Right kidney (tissue), 1 donor: Measurements from ENCODE around the gene SLBP.
"Not testable (repeated sequence)": the region's sequence is repeated elsewhere in the genome, so short reads cannot be mapped to it uniquely, and the experiment has no call there.

ENCODE experiments used
- DNase-seq: peaks from one replicate; pipeline ENCODE4 v3.0.0-alpha.2; 2016

SLBP gene

GRCh38 chr4:1676605-1677525 is 35.3 kb downstream of the SLBP start:
- no peak for DNase-seq

- DNase-seq, result no peak
Measured at GRCh38 chr4:1675802-1676137, 36.3 kb downstream of the SLBP start.

GRCh38 chr4:1675136-1675801 is 36.9 kb downstream of the SLBP start:
- no peak for DNase-seq

- DNase-seq, result no peak
Measured at GRCh38 chr4:1674682-1675081, 37.4 kb downstream of the SLBP start.

- DNase-seq, result no peak
Measured at GRCh38 chr4:1673671-1674070, 38.4 kb downstream of the SLBP start.

- not testable (repeated sequence) for DNase-seq
Measured at GRCh38 chr4:1671011-1671410, 41.1 kb downstream of the SLBP start.

GRCh38 chr4:1670279-1670678 is 41.8 kb downstream of the SLBP start:
- no peak for DNase-seq

GRCh38 chr4:1669850-1670249 is 42.3 kb downstream of the SLBP start:
- no peak for DNase-seq

- DNase-seq, result no peak
Measured at GRCh38 chr4:1669270-1669669, 42.8 kb downstream of the SLBP start.

- DNase-seq, result no peak
Measured at GRCh38 chr4:1668488-1668840, 43.7 kb downstream of the SLBP start.

- DNase-seq, result no peak
Measured at GRCh38 chr4:1667273-1667672, 44.8 kb downstream of the SLBP start.

- DNase-seq, result no peak
Measured at GRCh38 chr4:1666391-1666790, 45.7 kb downstream of the SLBP start.

GRCh38 chr4:1664141-1664540 is 48.0 kb downstream of the SLBP start:
- DNase-seq, result no peak

GRCh38 chr4:1663549-1663948 is 48.6 kb downstream of the SLBP start:
- DNase-seq, result no peak

GRCh38 chr4:1661695-1662094 is 50.4 kb downstream of the SLBP start:
- DNase-seq, result no peak

- DNase-seq, result no peak
Measured at GRCh38 chr4:1660948-1661677, 51.0 kb downstream of the SLBP start.

GRCh38 chr4:1659104-1660043 is 52.7 kb downstream of the SLBP start:
- no peak for DNase-seq

GRCh38 chr4:1658581-1658980 is 53.5 kb downstream of the SLBP start:
- no peak for DNase-seq

- DNase-seq, result no peak
Measured at GRCh38 chr4:1658146-1658545, 54.0 kb downstream of the SLBP start.

- DNase-seq, result no peak
Measured at GRCh38 chr4:1656986-1657385, 55.1 kb downstream of the SLBP start.

- no peak for DNase-seq
Measured at GRCh38 chr4:1656132-1656531, 56.0 kb downstream of the SLBP start.

- DNase-seq, result no peak
Measured at GRCh38 chr4:1655676-1656075, 56.4 kb downstream of the SLBP start.
